ENCODE results near the gene TAF1. TPM values are rescaled to one million over a fixed set of nuclear protein-coding genes. Genes with fewer than 3 reads are reported as not detected.

Gene TAF1
- total and polyA plus RNA-seq, 10 of the 15 experiments (the other 5 are each of a cell fraction or from before 2014, with no cell fraction given): 4.1 to 24.2 (median 17.2) TPM

- TF ChIP-seq ZBTB40 (IDR thresholded peaks at IDR 0.05; ENCODE audit: borderline replicate concordance): no peak
- TF ChIP-seq ETV6 (conservative IDR thresholded peaks at IDR 0.05 in 1 of 2, IDR thresholded peaks at IDR 0.05 in 1 of 2; ENCODE audit: borderline replicate concordance in 1 of 2, low read depth in 1 of 2): no peak
- no peak for TF ChIP-seq NFIC (IDR thresholded peaks at IDR 0.05; ENCODE audit: low read depth, low read length)
- TF ChIP-seq ASH2L (IDR thresholded peaks at IDR 0.05; ENCODE audit: borderline replicate concordance, low read depth): no peak
- TF ChIP-seq ZNF592 (IDR thresholded peaks at IDR 0.05): no peak
- TF ChIP-seq BACH1 (IDR thresholded peaks at IDR 0.05; ENCODE audit: borderline replicate concordance): no peak
These were observed 148.3 kb downstream of the TAF1 start (continued) for GRCh38 chrX:71514367-71515037.

Data from GM12878 (cell line).